Right forelimb (tissue), 1 donor: ENCODE results near the gene GTF2F2.
"Not testable (repeated sequence)": the region's sequence is repeated elsewhere in the genome, so short reads cannot be mapped to it uniquely, and the experiment has no call there.

ENCODE experiments used
- DNase-seq: peaks from one replicate; pipeline ENCODE4 v3.0.0-alpha.2; 2018

Gene GTF2F2

GRCh38 chr13:45180713-45181601 is 60.6 kb downstream of the GTF2F2 start:
- DNase-seq = no peak

- no peak for DNase-seq
Observed at GRCh38 chr13:45184693-45185092, 64.4 kb downstream of the GTF2F2 start.

- no peak for DNase-seq
Observed at GRCh38 chr13:45185286-45185685, 65.0 kb downstream of the GTF2F2 start.

- not testable (repeated sequence) for DNase-seq
Observed at GRCh38 chr13:45189077-45189476, 68.8 kb downstream of the GTF2F2 start.

- DNase-seq = not testable (repeated sequence)
Observed at GRCh38 chr13:45189511-45189910, 69.2 kb downstream of the GTF2F2 start.

GRCh38 chr13:45191874-45192273 is 71.6 kb downstream of the GTF2F2 start:
- no peak for DNase-seq

- peak; percentile 81 for DNase-seq
Observed at GRCh38 chr13:45194081-45194939, 74.0 kb downstream of the GTF2F2 start.

GRCh38 chr13:45195421-45195820 is 75.1 kb downstream of the GTF2F2 start:
- no peak for DNase-seq

GRCh38 chr13:45196096-45196495 is 75.8 kb downstream of the GTF2F2 start:
- no peak for DNase-seq

- DNase-seq = no peak
Observed at GRCh38 chr13:45196622-45197021, 76.3 kb downstream of the GTF2F2 start.

GRCh38 chr13:45198041-45198440 is 77.7 kb downstream of the GTF2F2 start:
- no peak for DNase-seq

GRCh38 chr13:45198924-45199323 is 78.6 kb downstream of the GTF2F2 start:
- DNase-seq = no peak

- DNase-seq = no peak
Observed at GRCh38 chr13:45199711-45200110, 79.4 kb downstream of the GTF2F2 start.

GRCh38 chr13:45200701-45201232 is 80.5 kb downstream of the GTF2F2 start, which contains the start of gene KCTD4:
Gene KCTD4, minus strand, starts transcription at chr13:45201045. Its CDS starts 6,478 bp downstream, at chr13:45194567.
- DNase-seq = no peak

- DNase-seq = no peak
Observed at GRCh38 chr13:45205124-45205523, 84.8 kb downstream of the GTF2F2 start.

GRCh38 chr13:45206340-45206739 is 86.0 kb downstream of the GTF2F2 start:
- DNase-seq = no peak

- DNase-seq = no peak
Observed at GRCh38 chr13:45207319-45207718, 87.0 kb downstream of the GTF2F2 start.

GRCh38 chr13:45208132-45208531 is 87.8 kb downstream of the GTF2F2 start:
- no peak for DNase-seq

GRCh38 chr13:45209229-45209628 is 88.9 kb downstream of the GTF2F2 start:
- no peak for DNase-seq

GRCh38 chr13:45215392-45216077 is 95.2 kb downstream of the GTF2F2 start:
- no peak for DNase-seq

GRCh38 chr13:45216193-45216592 is 95.9 kb downstream of the GTF2F2 start:
- no peak for DNase-seq

- no peak for DNase-seq
Observed at GRCh38 chr13:45218689-45219088, 98.4 kb downstream of the GTF2F2 start.
